ENCODE measurements around the gene TBC1D5. TPM values are rescaled to one million over a fixed set of nuclear protein-coding genes. Genes with fewer than 3 reads are reported as not detected.

TBC1D5 gene
- total RNA-seq, 1 experiment from 2014 or later, result 26.1 TPM

DNA sequence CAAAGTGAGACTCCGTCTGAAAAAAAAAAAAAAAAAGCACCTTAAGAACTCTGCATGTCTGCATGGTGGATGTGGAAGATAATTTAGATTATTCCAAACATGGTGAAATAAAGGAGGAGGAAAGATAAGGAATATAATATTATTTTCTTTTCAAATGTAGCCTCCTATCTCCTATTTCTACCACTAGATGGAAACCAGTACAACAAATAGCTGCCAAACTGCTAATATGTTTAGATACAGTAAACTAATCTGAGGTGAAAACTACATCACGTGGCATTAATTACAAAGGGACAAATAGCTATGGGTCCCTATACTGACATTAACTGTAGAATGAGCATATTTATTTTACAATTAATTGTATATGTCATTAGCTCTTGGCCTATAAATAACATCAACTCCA lies 197.8 kb downstream of the TBC1D5 start (continued):
- TF ChIP-seq FOXJ3 (CRISPR knock-in tag; IDR thresholded peaks at IDR 0.05; ENCODE audit: borderline replicate concordance), result no peak
- TF ChIP-seq, protein P1, sequence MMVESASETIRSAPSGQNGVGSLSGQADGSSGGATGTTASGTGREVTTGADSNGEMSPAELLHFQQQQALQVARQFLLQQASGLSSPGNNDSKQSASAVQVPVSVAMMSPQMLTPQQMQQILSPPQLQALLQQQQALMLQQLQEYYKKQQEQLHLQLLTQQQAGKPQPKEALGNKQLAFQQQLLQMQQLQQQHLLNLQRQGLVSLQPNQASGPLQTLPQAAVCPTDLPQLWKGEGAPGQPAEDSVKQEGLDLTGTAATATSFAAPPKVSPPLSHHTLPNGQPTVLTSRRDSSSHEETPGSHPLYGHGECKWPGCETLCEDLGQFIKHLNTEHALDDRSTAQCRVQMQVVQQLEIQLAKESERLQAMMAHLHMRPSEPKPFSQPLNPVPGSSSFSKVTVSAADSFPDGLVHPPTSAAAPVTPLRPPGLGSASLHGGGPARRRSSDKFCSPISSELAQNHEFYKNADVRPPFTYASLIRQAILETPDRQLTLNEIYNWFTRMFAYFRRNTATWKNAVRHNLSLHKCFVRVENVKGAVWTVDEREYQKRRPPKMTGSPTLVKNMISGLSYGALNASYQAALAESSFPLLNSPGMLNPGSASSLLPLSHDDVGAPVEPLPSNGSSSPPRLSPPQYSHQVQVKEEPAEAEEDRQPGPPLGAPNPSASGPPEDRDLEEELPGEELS (CRISPR knock-in tag; IDR thresholded peaks at IDR 0.05), result no peak
- TF ChIP-seq, protein P2, sequence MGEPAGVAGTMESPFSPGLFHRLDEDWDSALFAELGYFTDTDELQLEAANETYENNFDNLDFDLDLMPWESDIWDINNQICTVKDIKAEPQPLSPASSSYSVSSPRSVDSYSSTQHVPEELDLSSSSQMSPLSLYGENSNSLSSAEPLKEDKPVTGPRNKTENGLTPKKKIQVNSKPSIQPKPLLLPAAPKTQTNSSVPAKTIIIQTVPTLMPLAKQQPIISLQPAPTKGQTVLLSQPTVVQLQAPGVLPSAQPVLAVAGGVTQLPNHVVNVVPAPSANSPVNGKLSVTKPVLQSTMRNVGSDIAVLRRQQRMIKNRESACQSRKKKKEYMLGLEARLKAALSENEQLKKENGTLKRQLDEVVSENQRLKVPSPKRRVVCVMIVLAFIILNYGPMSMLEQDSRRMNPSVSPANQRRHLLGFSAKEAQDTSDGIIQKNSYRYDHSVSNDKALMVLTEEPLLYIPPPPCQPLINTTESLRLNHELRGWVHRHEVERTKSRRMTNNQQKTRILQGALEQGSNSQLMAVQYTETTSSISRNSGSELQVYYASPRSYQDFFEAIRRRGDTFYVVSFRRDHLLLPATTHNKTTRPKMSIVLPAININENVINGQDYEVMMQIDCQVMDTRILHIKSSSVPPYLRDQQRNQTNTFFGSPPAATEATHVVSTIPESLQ (CRISPR knock-in tag; IDR thresholded peaks at IDR 0.05), result no peak

DNA sequence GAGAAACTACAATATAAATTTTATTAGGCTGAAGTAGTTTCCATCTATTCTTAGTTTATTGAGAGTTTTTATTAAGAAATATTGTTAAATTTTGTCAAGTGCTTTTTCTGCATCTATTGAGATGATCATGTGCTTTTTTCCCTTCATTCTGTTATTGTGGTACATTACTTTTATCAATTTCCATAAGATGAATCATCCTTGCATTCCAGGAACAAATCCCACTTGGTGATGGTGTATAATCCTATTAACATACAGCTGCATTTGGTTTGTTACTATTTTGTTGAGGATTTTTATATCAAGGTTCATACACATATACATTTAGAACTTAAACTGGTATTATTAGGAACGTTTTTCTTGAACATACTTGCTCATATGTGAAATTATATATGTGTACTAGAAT lies 199.8 kb downstream of the TBC1D5 start:
- ChIA-PET CTCF (no interaction called here), POLR2A (no interaction called here)
- peaks cover 6% of the 10 kb centered on the region for H3K9me3 Mint-ChIP-seq
- H3K27ac Mint-ChIP-seq, result no peak overlapping the region
- no peaks in the 10 kb centered on the region for H3K27me3 Mint-ChIP-seq (ENCODE audit: low read depth)
- no peak for ATAC-seq
- TF ChIP-seq OVOL2 (CRISPR knock-in tag; IDR thresholded peaks at IDR 0.05; ENCODE audit: borderline replicate concordance) (no peak), GTF2I (CRISPR knock-in tag; conservative IDR thresholded peaks at IDR 0.05) (no peak), FOXK1 (CRISPR knock-in tag; IDR thresholded peaks at IDR 0.05) (no peak), RORB (CRISPR knock-in tag; IDR thresholded peaks at IDR 0.05) (no peak), ESRRA (CRISPR knock-in tag; IDR thresholded peaks at IDR 0.05; ENCODE audit: borderline replicate concordance) (no peak), SMAD3 (CRISPR knock-in tag; IDR thresholded peaks at IDR 0.05; ENCODE audit: borderline replicate concordance) (no peak), GRHL2 (CRISPR knock-in tag; IDR thresholded peaks at IDR 0.05; ENCODE audit: insufficient replicate concordance, severe bottlenecking) (no peak), SP1 (CRISPR knock-in tag; conservative IDR thresholded peaks at IDR 0.05) (no peak), NR2C2 (CRISPR knock-in tag; IDR thresholded peaks at IDR 0.05) (no peak), ZNF671 (CRISPR knock-in tag; IDR thresholded peaks at IDR 0.05) (no peak), NFYB (CRISPR knock-in tag; conservative IDR thresholded peaks at IDR 0.05; ENCODE audit: low read depth) (no peak), TCF7 (CRISPR knock-in tag; IDR thresholded peaks at IDR 0.05; ENCODE audit: low read depth) (no peak)
- TF ChIP-seq, protein P3, sequence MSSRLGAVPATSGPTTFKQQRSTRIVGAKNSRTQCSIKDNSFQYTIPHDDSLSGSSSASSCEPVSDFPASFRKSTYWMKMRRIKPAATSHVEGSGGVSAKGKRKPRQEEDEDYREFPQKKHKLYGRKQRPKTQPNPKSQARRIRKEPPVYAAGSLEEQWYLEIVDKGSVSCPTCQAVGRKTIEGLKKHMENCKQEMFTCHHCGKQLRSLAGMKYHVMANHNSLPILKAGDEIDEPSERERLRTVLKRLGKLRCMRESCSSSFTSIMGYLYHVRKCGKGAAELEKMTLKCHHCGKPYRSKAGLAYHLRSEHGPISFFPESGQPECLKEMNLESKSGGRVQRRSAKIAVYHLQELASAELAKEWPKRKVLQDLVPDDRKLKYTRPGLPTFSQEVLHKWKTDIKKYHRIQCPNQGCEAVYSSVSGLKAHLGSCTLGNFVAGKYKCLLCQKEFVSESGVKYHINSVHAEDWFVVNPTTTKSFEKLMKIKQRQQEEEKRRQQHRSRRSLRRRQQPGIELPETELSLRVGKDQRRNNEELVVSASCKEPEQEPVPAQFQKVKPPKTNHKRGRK (CRISPR knock-in tag; IDR thresholded peaks at IDR 0.05; ENCODE audit: borderline replicate concordance), result no peak
- TF ChIP-seq, protein P4, sequence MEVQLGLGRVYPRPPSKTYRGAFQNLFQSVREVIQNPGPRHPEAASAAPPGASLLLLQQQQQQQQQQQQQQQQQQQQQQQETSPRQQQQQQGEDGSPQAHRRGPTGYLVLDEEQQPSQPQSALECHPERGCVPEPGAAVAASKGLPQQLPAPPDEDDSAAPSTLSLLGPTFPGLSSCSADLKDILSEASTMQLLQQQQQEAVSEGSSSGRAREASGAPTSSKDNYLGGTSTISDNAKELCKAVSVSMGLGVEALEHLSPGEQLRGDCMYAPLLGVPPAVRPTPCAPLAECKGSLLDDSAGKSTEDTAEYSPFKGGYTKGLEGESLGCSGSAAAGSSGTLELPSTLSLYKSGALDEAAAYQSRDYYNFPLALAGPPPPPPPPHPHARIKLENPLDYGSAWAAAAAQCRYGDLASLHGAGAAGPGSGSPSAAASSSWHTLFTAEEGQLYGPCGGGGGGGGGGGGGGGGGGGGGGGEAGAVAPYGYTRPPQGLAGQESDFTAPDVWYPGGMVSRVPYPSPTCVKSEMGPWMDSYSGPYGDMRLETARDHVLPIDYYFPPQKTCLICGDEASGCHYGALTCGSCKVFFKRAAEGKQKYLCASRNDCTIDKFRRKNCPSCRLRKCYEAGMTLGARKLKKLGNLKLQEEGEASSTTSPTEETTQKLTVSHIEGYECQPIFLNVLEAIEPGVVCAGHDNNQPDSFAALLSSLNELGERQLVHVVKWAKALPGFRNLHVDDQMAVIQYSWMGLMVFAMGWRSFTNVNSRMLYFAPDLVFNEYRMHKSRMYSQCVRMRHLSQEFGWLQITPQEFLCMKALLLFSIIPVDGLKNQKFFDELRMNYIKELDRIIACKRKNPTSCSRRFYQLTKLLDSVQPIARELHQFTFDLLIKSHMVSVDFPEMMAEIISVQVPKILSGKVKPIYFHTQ (CRISPR knock-in tag; IDR thresholded peaks at IDR 0.05), result no peak
- TF ChIP-seq, protein P5, sequence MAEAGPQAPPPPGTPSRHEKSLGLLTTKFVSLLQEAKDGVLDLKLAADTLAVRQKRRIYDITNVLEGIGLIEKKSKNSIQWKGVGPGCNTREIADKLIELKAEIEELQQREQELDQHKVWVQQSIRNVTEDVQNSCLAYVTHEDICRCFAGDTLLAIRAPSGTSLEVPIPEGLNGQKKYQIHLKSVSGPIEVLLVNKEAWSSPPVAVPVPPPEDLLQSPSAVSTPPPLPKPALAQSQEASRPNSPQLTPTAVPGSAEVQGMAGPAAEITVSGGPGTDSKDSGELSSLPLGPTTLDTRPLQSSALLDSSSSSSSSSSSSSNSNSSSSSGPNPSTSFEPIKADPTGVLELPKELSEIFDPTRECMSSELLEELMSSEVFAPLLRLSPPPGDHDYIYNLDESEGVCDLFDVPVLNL (CRISPR knock-in tag; IDR thresholded peaks at IDR 0.05; ENCODE audit: borderline replicate concordance, low read depth), result no peak
- TF ChIP-seq, protein P6, sequence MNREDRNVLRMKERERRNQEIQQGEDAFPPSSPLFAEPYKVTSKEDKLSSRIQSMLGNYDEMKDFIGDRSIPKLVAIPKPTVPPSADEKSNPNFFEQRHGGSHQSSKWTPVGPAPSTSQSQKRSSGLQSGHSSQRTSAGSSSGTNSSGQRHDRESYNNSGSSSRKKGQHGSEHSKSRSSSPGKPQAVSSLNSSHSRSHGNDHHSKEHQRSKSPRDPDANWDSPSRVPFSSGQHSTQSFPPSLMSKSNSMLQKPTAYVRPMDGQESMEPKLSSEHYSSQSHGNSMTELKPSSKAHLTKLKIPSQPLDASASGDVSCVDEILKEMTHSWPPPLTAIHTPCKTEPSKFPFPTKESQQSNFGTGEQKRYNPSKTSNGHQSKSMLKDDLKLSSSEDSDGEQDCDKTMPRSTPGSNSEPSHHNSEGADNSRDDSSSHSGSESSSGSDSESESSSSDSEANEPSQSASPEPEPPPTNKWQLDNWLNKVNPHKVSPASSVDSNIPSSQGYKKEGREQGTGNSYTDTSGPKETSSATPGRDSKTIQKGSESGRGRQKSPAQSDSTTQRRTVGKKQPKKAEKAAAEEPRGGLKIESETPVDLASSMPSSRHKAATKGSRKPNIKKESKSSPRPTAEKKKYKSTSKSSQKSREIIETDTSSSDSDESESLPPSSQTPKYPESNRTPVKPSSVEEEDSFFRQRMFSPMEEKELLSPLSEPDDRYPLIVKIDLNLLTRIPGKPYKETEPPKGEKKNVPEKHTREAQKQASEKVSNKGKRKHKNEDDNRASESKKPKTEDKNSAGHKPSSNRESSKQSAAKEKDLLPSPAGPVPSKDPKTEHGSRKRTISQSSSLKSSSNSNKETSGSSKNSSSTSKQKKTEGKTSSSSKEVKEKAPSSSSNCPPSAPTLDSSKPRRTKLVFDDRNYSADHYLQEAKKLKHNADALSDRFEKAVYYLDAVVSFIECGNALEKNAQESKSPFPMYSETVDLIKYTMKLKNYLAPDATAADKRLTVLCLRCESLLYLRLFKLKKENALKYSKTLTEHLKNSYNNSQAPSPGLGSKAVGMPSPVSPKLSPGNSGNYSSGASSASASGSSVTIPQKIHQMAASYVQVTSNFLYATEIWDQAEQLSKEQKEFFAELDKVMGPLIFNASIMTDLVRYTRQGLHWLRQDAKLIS (CRISPR knock-in tag; IDR thresholded peaks at IDR 0.05; ENCODE audit: borderline replicate concordance), result no peak
- TF ChIP-seq, protein P7, sequence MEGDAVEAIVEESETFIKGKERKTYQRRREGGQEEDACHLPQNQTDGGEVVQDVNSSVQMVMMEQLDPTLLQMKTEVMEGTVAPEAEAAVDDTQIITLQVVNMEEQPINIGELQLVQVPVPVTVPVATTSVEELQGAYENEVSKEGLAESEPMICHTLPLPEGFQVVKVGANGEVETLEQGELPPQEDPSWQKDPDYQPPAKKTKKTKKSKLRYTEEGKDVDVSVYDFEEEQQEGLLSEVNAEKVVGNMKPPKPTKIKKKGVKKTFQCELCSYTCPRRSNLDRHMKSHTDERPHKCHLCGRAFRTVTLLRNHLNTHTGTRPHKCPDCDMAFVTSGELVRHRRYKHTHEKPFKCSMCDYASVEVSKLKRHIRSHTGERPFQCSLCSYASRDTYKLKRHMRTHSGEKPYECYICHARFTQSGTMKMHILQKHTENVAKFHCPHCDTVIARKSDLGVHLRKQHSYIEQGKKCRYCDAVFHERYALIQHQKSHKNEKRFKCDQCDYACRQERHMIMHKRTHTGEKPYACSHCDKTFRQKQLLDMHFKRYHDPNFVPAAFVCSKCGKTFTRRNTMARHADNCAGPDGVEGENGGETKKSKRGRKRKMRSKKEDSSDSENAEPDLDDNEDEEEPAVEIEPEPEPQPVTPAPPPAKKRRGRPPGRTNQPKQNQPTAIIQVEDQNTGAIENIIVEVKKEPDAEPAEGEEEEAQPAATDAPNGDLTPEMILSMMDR (IDR thresholded peaks at IDR 0.05), result no peak
- no peak for DNase-seq (ENCODE audit: low spot score)
- H3K4me3 Mint-ChIP-seq, result no peak overlapping the region
- H3K36me3 Mint-ChIP-seq, result no peaks in the 10 kb centered on the region
- peaks cover 32% of the 10 kb centered on the region for H3K4me1 Mint-ChIP-seq

Measured in WTC11 (cell line).